ENCODE measurements around the gene ARHGEF26. TPM values are rescaled to one million over a fixed set of nuclear protein-coding genes. Genes with fewer than 3 reads are reported as not detected.
A peak's percentile ranks its signal among the peaks of the same experiment; 100 is the strongest.
"Not testable (repeated sequence)": the region's sequence is repeated elsewhere in the genome, so short reads cannot be mapped to it uniquely, and the experiment has no call there.

The ARHGEF26 gene
- 10 to 100 TPM; 13.1 to 16.3 (median 14.0) TPM for polyA plus RNA-seq (ENCODE audit: insufficient read length in 3 of 3)

GRCh38 chr3:154120961-154121700 lies at the start of gene ARHGEF26:
Gene ARHGEF26, plus strand, starts transcription at chr3:154121390. Its CDS starts 603 bp downstream, at chr3:154121993.
- peak; percentile 54 to 75 (median 75) for DNase-seq (ENCODE audit: low read depth in 3 of 3, low spot score in 2 of 3)

GRCh38 chr3:154074966-154075365 lies 46.2 kb upstream of the ARHGEF26 start:
- no peak for DNase-seq (ENCODE audit: low read depth in 3 of 3, low spot score in 2 of 3)

- DNase-seq (ENCODE audit: low read depth in 3 of 3, low spot score in 2 of 3) = no peak
Observed at GRCh38 chr3:154078672-154079071, 42.5 kb upstream of the ARHGEF26 start.

- no peak for DNase-seq (ENCODE audit: low read depth in 3 of 3, low spot score in 2 of 3)
Observed at GRCh38 chr3:154081305-154081704, 39.9 kb upstream of the ARHGEF26 start.

DNA sequence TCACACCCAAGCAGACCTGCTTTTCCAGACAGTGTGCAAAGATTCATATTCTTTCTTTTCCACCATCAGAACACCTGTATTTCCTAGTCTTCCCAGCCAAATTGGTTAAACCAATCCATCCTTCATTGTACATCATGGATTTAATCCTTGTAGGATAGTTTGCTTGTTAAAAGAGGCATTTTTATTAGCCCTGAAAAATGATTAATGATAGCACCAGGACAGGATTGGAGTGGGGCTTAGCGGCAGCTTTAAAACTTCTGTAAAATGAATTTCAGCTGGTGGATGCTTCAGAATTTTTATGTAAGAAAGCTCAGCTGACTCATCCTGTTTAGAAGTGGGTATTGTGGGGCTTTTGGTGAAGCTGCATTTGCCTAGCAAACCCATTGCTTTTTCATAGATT lies 36.1 kb upstream of the ARHGEF26 start:
- DNase-seq (ENCODE audit: low read depth in 3 of 3, low spot score in 2 of 3) = no peak

- no peak for DNase-seq (ENCODE audit: low read depth in 3 of 3, low spot score in 2 of 3)
Observed at GRCh38 chr3:154085799-154086198, 35.4 kb upstream of the ARHGEF26 start.

- DNase-seq (ENCODE audit: low read depth in 3 of 3, low spot score in 2 of 3) = no peak
Observed at GRCh38 chr3:154086286-154086685, 34.9 kb upstream of the ARHGEF26 start.

- DNase-seq (ENCODE audit: low read depth in 3 of 3, low spot score in 2 of 3) = not testable (repeated sequence)
Observed at GRCh38 chr3:154087756-154088480, 33.3 kb upstream of the ARHGEF26 start.

DNA sequence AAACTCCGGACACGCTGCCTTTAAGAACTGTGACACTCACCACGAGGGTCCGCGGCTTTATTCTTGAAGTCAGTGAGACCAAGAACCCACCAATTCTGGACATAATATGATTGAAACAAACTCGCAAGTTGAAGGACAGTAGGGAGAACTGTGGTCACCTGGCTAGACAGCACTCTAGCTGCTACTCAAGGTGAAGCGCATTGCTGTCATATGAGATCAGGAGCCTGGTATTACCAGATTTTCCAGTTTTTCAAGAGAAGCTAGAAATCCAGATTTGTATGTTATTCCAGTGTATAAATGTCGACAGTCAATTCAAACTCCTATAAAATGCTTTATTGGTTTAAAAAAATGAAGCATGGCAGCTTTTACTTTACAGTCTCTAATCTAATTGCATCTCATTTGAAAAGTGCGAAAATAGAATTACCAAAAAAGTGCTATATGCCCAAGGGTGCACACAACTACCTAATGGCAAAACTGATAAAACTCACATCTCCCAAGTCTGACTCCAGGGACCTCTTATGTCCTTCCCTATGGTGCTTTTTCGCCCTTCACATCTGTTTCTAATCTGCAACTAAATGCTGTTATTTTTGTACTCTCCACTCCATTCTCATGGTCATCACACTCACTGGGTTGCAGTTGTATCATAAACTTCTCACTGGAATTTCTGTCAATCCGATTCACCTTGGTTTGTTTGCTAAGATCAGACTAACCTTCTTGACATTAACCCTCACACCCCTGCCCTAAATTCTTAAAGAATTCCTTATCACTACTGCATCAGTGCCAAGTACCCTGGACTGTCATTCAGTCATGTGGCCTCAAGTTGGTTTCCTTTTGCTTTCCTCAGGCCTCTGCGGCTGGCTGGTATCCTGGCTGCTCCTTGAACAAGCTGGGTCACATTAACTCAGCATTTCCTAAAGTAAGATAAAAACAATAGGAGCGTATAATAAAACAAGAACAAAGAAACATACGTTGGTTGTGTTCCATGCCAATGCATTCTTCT lies 31.5 kb upstream of the ARHGEF26 start:
- no peak for DNase-seq (ENCODE audit: low read depth in 3 of 3, low spot score in 2 of 3)

- DNase-seq (ENCODE audit: low read depth in 3 of 3, low spot score in 2 of 3) = no peak
Observed at GRCh38 chr3:154094051-154094450, 27.1 kb upstream of the ARHGEF26 start.

DNA sequence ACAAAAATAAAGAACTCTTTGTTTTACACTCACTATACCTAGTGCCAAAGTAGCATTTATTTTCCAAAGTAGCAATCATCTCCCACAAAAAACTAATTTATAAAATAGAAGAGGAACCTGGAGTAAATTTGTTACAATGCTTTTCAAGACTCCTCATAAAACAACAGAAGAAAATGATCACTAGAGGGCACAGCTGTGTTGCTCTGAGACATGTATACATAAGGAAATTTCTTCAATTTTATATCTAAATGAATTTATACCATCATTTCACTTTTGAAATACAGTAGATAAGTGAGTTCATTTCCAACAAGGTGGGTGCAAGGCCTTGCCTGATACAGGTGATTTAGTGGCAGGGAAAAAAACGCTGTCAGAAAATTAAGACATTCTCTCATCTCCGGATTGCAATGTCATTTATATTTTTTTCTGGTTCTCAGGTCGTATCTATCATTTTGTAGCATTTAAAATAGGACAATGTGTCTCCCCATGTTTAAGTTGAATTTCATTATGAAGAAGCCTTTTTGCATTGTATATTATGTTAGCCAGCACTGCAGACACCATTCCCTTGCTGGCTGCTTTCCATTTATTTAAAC lies 25.3 kb upstream of the ARHGEF26 start:
- DNase-seq (ENCODE audit: low read depth in 3 of 3, low spot score in 2 of 3) = no peak

DNA sequence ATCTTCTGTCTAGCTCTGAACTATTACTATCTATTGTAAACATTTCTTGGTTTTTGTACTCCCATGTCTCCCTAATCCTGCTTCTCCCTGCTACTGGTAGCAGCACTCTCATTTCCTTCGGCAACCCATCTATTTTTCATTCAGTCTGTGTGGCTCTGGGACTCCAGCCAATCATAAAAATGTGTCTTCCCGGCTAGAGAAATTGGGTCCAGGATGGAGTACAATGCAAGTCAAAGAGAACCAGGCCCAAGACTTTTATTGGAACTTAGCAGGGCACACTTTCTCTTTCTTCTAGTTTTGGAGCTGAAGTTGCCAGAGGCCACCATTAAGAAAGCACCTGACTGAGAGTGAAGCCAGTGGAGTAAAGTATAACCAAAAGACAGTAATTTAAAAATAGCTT lies 22.8 kb upstream of the ARHGEF26 start:
- DNase-seq (ENCODE audit: low read depth in 3 of 3, low spot score in 2 of 3) = no peak

DNA sequence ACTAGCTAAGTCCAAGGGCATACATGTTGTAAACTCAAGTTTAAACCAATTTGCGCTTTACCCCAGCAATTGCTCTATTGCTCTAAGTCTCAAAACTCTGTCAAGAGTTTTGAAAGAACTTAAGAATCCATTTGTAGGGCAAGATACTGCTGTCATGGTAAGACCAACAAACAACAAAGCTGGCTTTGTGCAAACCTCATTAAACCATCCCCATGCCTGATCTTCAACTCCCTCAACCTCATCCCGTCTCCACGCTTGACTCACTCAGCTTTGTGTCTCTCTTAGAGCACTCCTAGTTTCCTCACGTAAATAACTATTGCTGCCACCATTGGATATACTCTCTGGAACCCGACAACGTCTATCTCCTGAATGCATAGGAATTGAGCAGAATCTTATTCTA lies 20.6 kb upstream of the ARHGEF26 start:
- DNase-seq (ENCODE audit: low read depth in 3 of 3, low spot score in 2 of 3) = no peak

DNA sequence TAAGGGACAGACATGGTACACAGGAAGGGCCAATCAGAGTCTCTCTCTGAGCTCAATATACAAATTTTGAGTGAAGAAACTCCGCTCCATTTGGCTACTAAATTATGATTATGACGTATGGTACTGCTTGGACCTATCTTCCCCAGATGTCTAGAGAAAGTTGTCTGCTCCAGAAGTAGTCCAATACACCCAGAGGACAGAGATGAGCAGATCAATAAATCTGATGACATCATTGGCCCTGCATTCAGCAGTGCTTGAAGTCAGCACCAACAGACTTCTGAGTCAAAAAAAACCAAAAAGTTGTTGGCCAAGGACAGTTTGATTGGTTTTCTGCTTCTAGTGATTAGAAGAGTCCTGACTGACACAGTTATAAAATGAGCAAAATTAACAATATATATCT lies 19.9 kb upstream of the ARHGEF26 start:
- no peak for DNase-seq (ENCODE audit: low read depth in 3 of 3, low spot score in 2 of 3)

GRCh38 chr3:154102225-154102624 lies 19.0 kb upstream of the ARHGEF26 start:
- DNase-seq (ENCODE audit: low read depth in 3 of 3, low spot score in 2 of 3) = no peak

DNA sequence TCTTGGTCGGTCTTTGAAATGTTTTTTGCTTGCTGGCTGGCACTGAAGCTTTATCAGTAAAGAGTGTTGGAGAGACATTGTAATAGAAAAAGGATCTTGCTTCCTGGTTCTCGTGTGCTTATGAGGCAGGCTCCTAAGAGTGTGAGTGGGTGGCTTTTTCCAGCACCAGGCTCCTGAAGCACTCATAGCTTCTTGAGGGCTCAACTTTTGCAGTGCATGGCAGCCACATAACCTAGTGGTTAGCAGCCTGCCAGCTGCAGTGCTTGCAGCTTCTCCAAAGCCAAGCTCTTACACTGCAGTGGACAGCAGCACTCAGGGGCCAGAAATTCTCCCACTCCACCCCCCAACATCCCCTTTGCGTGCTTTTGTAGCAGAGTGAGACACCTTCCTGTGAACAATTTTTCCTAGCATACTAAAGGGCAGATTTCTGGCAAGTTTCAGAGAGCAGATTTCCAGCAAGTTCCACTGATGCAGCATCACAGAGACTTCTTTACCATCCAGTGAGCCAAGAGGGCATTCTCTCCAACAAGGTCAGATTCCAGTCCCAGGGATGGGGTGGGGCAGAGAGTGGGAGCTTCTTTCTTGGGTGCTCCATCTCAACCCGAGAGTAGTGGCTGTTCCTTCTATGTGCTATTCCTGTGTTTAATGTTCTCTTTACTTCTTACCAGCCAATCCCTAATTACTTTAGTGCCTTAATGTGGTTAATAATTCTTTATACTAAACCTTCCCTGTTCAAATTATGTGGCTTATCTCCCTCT lies 15.8 kb upstream of the ARHGEF26 start:
- no peak for DNase-seq (ENCODE audit: low read depth in 3 of 3, low spot score in 2 of 3)

DNA sequence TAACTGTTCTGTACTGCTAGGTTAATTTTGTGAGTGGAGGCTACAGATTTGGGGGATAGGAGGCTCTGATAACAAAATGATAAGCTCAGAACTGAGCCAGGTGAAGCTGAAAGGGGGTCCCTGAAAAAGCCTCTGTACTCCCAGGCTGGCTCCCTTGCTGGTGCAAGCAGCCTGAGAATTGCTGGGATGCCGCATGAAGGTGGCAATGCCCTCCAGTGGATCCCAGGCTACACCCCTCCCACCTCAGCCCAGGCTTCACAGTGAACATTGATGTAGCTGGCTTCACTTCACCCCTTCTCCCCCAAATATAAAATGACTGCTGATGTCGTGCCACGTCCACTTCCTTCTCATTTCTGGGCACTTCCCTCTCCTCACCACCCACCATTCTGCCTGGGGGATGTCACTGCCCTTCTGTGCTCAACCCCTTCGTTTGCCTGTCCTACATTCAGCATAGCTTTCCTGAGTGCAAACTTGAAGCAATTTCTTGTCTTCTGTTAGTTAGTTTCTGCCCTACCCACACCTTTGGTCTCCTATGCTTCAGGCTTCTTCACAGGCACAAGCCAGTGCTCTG lies 9.7 kb upstream of the ARHGEF26 start:
- no peak for DNase-seq (ENCODE audit: low read depth in 3 of 3, low spot score in 2 of 3)

DNA sequence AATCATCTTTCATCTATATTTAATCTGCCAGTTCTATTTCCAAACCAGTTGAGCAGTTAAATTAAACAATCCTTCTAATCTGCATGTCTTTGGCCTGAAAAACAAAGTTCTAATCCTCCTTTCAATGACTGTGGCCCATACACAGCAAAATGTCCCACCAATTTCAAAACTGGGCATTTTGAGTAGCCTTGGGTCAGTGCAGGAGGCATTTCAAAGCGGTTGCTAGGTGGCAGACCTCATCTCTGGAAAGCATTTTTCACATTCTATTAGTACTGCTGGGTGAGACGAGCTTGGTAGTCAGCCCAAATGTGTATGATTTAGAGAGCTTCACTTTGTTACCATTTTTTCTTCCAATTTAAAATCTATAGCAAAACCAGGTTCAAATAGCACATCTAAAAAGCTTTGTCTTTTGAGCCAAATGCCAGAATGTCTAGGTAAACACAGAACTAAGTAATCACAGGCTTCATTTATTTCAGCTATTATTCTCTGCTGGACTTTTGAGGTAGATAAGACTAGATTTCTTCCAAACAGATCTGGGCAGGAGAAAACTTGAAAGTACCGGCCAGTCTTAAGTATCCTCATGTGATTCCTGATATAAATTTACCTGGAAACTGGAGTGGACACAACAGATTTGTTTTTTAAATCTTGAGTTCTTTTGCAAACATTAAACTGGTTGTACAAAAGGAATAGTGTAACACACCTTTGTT lies 8.9 kb upstream of the ARHGEF26 start:
- no peak for DNase-seq (ENCODE audit: low read depth in 3 of 3, low spot score in 2 of 3)

- DNase-seq (ENCODE audit: low read depth in 3 of 3, low spot score in 2 of 3) = no peak
Observed at GRCh38 chr3:154113609-154114008, 7.6 kb upstream of the ARHGEF26 start.
